DND-41 (cell line): ENCODE results near the gene BMP2K.

ENCODE experiments used
- CTCF ChIP-seq: IDR thresholded peaks from 2 replicates; pipeline ENCODE4 v1.5.1; 2012; ENCODE audit warnings: borderline replicate concordance, low read length, moderate library complexity, mild to moderate bottlenecking; ENCODE audit not compliant: poor library complexity, severe bottlenecking; ENCODE audit errors: extremely low read depth
- EZH2 ChIP-seq: IDR thresholded peaks from 3 replicates; pipeline ENCODE4 v1.6.1; 2012; ENCODE audit warnings: borderline replicate concordance, low read depth, mild to moderate bottlenecking, moderate library complexity, low read length, inconsistent platforms; ENCODE audit not compliant: severe bottlenecking

- TF ChIP-seq CTCF (no peak), EZH2 (no peak)
These were observed 19.4 kb upstream of the BMP2K start for GRCh38 chr4:78756776-78757175.
